ENCODE results near the gene KCNMB4. TPM values are rescaled to one million over a fixed set of nuclear protein-coding genes. Genes with fewer than 3 reads are reported as not detected.

Gene KCNMB4
- total RNA-seq, 4 donors from 2014 or later, result 0.18 to 1.2 (median 0.93) TPM

- no peak for DNase-seq
- H3K36me3 ChIP-seq, result peaks cover 0 to 18% (median 0%) of the 10 kb centered on the region in 3 donors
- H3K9me3 ChIP-seq, result no peaks in the 10 kb centered on the region
- H3K4me1 ChIP-seq, result no peaks in the 10 kb centered on the region
- no peak overlapping the region for H3K4me3 ChIP-seq
- no peak overlapping the region for H3K27ac ChIP-seq
- no peaks in the 10 kb centered on the region for H3K27me3 ChIP-seq
- TF ChIP-seq POLR2A (IDR thresholded peaks at IDR 0.05) (no peak), CTCF (IDR thresholded peaks at IDR 0.05) (no peak)
Observed at GRCh38 chr12:70353780-70354660, 12.1 kb upstream of the KCNMB4 start.

- TF ChIP-seq CTCF (IDR thresholded peaks at IDR 0.05) (no peak), POLR2A (IDR thresholded peaks at IDR 0.05) (no peak)
- Histone ChIP-seq H3K27me3 (no peaks in the 10 kb centered on the region), H3K4me1 (no peaks in the 10 kb centered on the region), H3K4me3 (no peak overlapping the region), H3K36me3 (peaks cover 0 to 18% (median 0%) of the 10 kb centered on the region in 3 donors), H3K27ac (no peak overlapping the region), H3K9me3 (no peaks in the 10 kb centered on the region)
- DNase-seq, result no peak
Observed at GRCh38 chr12:70354787-70355186, 11.3 kb upstream of the KCNMB4 start.

- Histone ChIP-seq H3K4me3 (no peak overlapping the region), H3K36me3 (peaks cover 0 to 18% (median 0%) of the 10 kb centered on the region in 3 donors), H3K27me3 (no peaks in the 10 kb centered on the region), H3K27ac (no peak overlapping the region), H3K4me1 (no peaks in the 10 kb centered on the region), H3K9me3 (no peaks in the 10 kb centered on the region)
- no peak for TF ChIP-seq CTCF (IDR thresholded peaks at IDR 0.05)
- TF ChIP-seq POLR2A (IDR thresholded peaks at IDR 0.05), result no peak
- no peak for DNase-seq
Observed at GRCh38 chr12:70355972-70356371, 10.1 kb upstream of the KCNMB4 start.

- H3K27me3 ChIP-seq, result no peaks in the 10 kb centered on the region
- TF ChIP-seq CTCF (IDR thresholded peaks at IDR 0.05) (no peak), POLR2A (IDR thresholded peaks at IDR 0.05) (no peak)
- DNase-seq, result no peak
- no peak overlapping the region for H3K4me3 ChIP-seq
- H3K27ac ChIP-seq, result no peak overlapping the region
- no peaks in the 10 kb centered on the region for H3K9me3 ChIP-seq
- no peaks in the 10 kb centered on the region for H3K4me1 ChIP-seq
- H3K36me3 ChIP-seq, result peaks cover 0 to 9% (median 0%) of the 10 kb centered on the region in 3 donors
Observed at GRCh38 chr12:70359458-70360197, 6.5 kb upstream of the KCNMB4 start.

GRCh38 chr12:70360218-70360617, 5.9 kb upstream of the KCNMB4 start:
- no peak for DNase-seq
- Histone ChIP-seq H3K9me3 (no peaks in the 10 kb centered on the region), H3K27ac (no peak overlapping the region), H3K27me3 (no peaks in the 10 kb centered on the region), H3K4me1 (peaks cover 0 to 4% (median 1%) of the 10 kb centered on the region in 4 donors), H3K36me3 (peaks cover 0 to 3% (median 0%) of the 10 kb centered on the region in 3 donors), H3K4me3 (no peak overlapping the region)
- TF ChIP-seq CTCF (IDR thresholded peaks at IDR 0.05) (no peak), POLR2A (IDR thresholded peaks at IDR 0.05) (no peak)
